NCI-H748 treated with DMSO at 0.1 percent for 48 hours (cell line): ENCODE measurements around the gene DPP7.

Experiments used
- DNase-seq: peaks from one replicate; lab custom pipeline; 2025; lab: John Stamatoyannopoulos, UW

The DPP7 gene

GRCh38 chr9:137114613-137115393 lies at the start of gene DPP7:
Gene DPP7 (minus strand): TSS chr9:137114733. CDS start chr9:137114713, 20 bp downstream.
- DNase-seq: peak; percentile 8

GRCh38 chr9:137163805-137164204 lies 49.3 kb upstream of the DPP7 start:
- no peak for DNase-seq

GRCh38 chr9:137163365-137163715 lies 48.8 kb upstream of the DPP7 start:
- DNase-seq: no peak

GRCh38 chr9:137162505-137163364 lies 48.2 kb upstream of the DPP7 start:
- no peak for DNase-seq

GRCh38 chr9:137161558-137162486 lies 47.3 kb upstream of the DPP7 start:
- DNase-seq: peak; percentile 64

- no peak for DNase-seq
These were observed 46.4 kb upstream of the DPP7 start for GRCh38 chr9:137160716-137161557.

- DNase-seq: no peak
These were observed 45.5 kb upstream of the DPP7 start for GRCh38 chr9:137160054-137160425.

GRCh38 chr9:137159105-137160053 lies 44.8 kb upstream of the DPP7 start:
- no peak for DNase-seq

- DNase-seq: no peak
These were observed 44.1 kb upstream of the DPP7 start for GRCh38 chr9:137158625-137159024.

GRCh38 chr9:137157618-137158415 lies 43.3 kb upstream of the DPP7 start:
- no peak for DNase-seq

GRCh38 chr9:137156567-137157375 lies 42.2 kb upstream of the DPP7 start:
- no peak for DNase-seq

- no peak for DNase-seq
These were observed 38.4 kb upstream of the DPP7 start for GRCh38 chr9:137152844-137153405.

- peak; percentile 95 for DNase-seq
These were observed 36.3 kb upstream of the DPP7 start for GRCh38 chr9:137150617-137151457.

- DNase-seq: peak; percentile 95
These were observed 35.5 kb upstream of the DPP7 start for GRCh38 chr9:137149942-137150616.

GRCh38 chr9:137149363-137149762 lies 34.8 kb upstream of the DPP7 start:
- DNase-seq: no peak

GRCh38 chr9:137148661-137149060 lies 34.1 kb upstream of the DPP7 start:
- DNase-seq: no peak
